ENCODE results near the gene HPS4. TPM values are rescaled to one million over a fixed set of nuclear protein-coding genes. Genes with fewer than 3 reads are reported as not detected.

The HPS4 gene
- polyA plus RNA-seq, 1 of the 3 experiments (the other 2 are of a cell fraction) = 22.5 TPM

DNA sequence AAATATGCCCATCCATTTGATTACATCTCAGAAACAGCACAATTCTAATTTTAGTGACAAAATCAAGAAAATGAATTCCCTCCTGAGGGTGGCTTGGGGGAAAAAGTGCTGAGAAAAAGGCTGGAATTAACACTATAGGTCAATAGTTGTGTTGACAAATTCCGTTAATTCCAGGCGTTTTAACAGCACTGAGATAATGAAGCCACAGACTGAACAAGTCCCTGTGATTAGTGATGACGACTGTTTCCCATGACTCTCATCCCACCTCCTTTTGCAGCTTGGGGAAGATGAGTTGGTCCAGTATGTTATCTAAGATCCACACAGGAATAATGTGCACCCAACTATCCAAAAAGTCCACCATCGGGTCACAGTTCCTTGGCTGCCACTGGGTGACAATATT lies 12.9 kb upstream of the HPS4 start (continued):
- TF ChIP-seq, protein P1, sequence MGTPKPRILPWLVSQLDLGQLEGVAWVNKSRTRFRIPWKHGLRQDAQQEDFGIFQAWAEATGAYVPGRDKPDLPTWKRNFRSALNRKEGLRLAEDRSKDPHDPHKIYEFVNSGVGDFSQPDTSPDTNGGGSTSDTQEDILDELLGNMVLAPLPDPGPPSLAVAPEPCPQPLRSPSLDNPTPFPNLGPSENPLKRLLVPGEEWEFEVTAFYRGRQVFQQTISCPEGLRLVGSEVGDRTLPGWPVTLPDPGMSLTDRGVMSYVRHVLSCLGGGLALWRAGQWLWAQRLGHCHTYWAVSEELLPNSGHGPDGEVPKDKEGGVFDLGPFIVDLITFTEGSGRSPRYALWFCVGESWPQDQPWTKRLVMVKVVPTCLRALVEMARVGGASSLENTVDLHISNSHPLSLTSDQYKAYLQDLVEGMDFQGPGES (IDR thresholded peaks at IDR 0.05; ENCODE audit: low read depth, low read length) = no peak
- no peak for TF ChIP-seq SIN3A (IDR thresholded peaks at IDR 0.05; ENCODE audit: borderline replicate concordance, low read depth, low read length)

DNA sequence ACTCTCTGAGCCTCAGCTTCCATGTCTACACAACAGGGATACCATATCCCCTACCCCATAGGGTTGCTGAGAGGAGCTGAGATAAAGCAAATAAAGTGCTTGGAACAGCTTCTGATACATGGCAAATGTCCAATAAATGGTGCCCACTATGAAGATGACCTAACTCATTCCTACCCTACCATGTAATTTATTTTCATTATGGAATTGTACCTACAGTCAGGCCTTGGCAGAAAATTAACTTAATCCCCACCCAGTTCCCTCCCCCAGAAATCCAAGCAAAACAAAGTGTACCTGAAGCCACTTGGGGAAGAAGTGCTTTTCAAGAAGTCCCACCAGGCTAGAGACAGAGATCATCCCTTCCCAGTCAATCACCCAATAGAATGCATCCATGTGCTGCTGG lies 10.9 kb upstream of the HPS4 start:
- Histone ChIP-seq H3K27ac (ENCODE audit: low read depth in 2 of 2, low read length in 1 of 2) (no peak overlapping the region), H3K4me3 (ENCODE audit: low read depth in 2 of 2, low read length in 1 of 2) (no peak overlapping the region), H3K4me1 (ENCODE audit: control insufficient read depth in 1 of 2, insufficient read depth in 2 of 2, low read depth in 1 of 2, low read length in 1 of 2) (no peaks in the 10 kb centered on the region), H3K36me3 (replicated peaks in 1 of 2; ENCODE audit: control insufficient read depth in 1 of 2, insufficient read depth in 2 of 2, low read length in 1 of 2) (peaks cover 60 to 76% of the 10 kb centered on the region in 2 experiments), H3F3A (replicated peaks; ENCODE audit: insufficient read depth) (peaks cover 7% of the 10 kb centered on the region), H3K4me2 (no peak overlapping the region), H3K27me3 (ENCODE audit: insufficient read depth) (no peaks in the 10 kb centered on the region), H3K9me3 (no peaks in the 10 kb centered on the region), H3K79me2 (ENCODE audit: insufficient read depth) (peaks cover 4% of the 10 kb centered on the region; the same call in 1 of the 2 replicates), H2AFZ (ENCODE audit: low read depth) (no peak overlapping the region), H4K20me1 (ENCODE audit: insufficient read depth) (no peaks in the 10 kb centered on the region), H3K9me2 (no peaks in the 10 kb centered on the region), H3K9ac (no peak overlapping the region)
- POLR2A ChIA-PET = no interaction called here
- no peak for DNase-seq
- TF ChIP-seq RCOR1 (IDR thresholded peaks at IDR 0.05; ENCODE audit: low read length) = no peak
- no peak for TF ChIP-seq TCF12 (IDR thresholded peaks at IDR 0.05)
- TF ChIP-seq RAD21 (IDR thresholded peaks at IDR 0.05; ENCODE audit: low read length) = no peak
- TF ChIP-seq, protein P2, sequence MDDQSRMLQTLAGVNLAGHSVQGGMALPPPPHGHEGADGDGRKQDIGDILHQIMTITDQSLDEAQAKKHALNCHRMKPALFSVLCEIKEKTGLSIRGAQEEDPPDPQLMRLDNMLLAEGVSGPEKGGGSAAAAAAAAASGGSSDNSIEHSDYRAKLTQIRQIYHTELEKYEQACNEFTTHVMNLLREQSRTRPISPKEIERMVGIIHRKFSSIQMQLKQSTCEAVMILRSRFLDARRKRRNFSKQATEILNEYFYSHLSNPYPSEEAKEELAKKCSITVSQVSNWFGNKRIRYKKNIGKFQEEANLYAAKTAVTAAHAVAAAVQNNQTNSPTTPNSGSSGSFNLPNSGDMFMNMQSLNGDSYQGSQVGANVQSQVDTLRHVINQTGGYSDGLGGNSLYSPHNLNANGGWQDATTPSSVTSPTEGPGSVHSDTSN (IDR thresholded peaks at IDR 0.05) = no peak
- no peak for TF ChIP-seq MXI1 (IDR thresholded peaks at IDR 0.05; ENCODE audit: low read depth, low read length)
- TF ChIP-seq, protein P3, sequence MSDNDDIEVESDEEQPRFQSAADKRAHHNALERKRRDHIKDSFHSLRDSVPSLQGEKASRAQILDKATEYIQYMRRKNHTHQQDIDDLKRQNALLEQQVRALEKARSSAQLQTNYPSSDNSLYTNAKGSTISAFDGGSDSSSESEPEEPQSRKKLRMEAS (IDR thresholded peaks at IDR 0.05; ENCODE audit: low read depth) = no peak
- no peak for TF ChIP-seq NFIC (IDR thresholded peaks at IDR 0.05; ENCODE audit: borderline replicate concordance)
- no peak for TF ChIP-seq RFX5 (IDR thresholded peaks at IDR 0.05; ENCODE audit: low read length)
- no peak for TF ChIP-seq TAF1 (IDR thresholded peaks at IDR 0.05; ENCODE audit: borderline replicate concordance, low read depth, low read length)
- TF ChIP-seq, protein P4, sequence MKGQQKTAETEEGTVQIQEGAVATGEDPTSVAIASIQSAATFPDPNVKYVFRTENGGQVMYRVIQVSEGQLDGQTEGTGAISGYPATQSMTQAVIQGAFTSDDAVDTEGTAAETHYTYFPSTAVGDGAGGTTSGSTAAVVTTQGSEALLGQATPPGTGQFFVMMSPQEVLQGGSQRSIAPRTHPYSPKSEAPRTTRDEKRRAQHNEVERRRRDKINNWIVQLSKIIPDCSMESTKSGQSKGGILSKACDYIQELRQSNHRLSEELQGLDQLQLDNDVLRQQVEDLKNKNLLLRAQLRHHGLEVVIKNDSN (IDR thresholded peaks at IDR 0.05; ENCODE audit: borderline replicate concordance, low read depth) = no peak
- CTCF ChIA-PET = interaction anchor here (1.0 to 1.4 kb wide), 2 partner anchors 21 to 34 kb away, joined by 3 to 5 read pairs; no protein-coding TSS in a partner anchor

DNA sequence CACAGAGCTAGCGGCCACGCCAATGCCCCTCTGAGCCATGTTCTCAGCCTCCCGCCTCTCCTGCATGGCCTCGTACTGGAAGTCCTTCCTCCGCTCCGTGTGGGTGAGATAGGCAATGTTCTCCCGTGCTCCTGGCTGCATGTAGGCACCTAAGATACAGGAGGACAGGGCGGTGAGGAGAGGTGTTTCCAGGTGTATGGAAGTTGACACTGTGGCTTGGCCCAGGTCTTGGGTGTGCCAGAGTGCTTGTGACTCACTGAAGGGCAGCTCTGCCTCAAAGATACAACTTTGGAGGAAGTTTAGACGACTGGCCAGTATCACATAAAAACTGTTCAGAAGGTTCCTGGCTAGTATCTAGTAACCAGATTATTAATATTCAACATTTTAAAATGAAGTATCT lies 8.6 kb upstream of the HPS4 start:
- H3F3A ChIP-seq (replicated peaks; ENCODE audit: insufficient read depth) = peaks cover 7% of the 10 kb centered on the region
- H2AFZ ChIP-seq (ENCODE audit: low read depth) = no peak overlapping the region
- H3K4me2 ChIP-seq = no peak overlapping the region
- no peaks in the 10 kb centered on the region for H3K9me2 ChIP-seq
- no peak for DNase-seq
- ChIA-PET CTCF (interaction anchor here (1.0 to 2.5 kb wide), 3 partner anchors 9 to 31 kb away, joined by 3 to 12 read pairs (median 5); partner anchors contain the start of genes HPS4 and SRRD), POLR2A (interaction anchor here (0.7 to 1.5 kb wide), 3 partner anchors 8 to 175 kb away, joined by 3 to 6 read pairs (median 3); partner anchors contain the start of genes HPS4 and SRRD)
- peaks cover 4% of the 10 kb centered on the region; the same call in 1 of the 2 replicates for H3K79me2 ChIP-seq (ENCODE audit: insufficient read depth)
- H3K9ac ChIP-seq = no peak overlapping the region
- H4K20me1 ChIP-seq (ENCODE audit: insufficient read depth) = no peaks in the 10 kb centered on the region
- H3K4me1 ChIP-seq (ENCODE audit: control insufficient read depth in 1 of 2, insufficient read depth in 2 of 2, low read depth in 1 of 2, low read length in 1 of 2) = no peaks in the 10 kb centered on the region
- no peak overlapping the region for H3K27ac ChIP-seq (ENCODE audit: low read depth in 2 of 2, low read length in 1 of 2)
- no peaks in the 10 kb centered on the region for H3K9me3 ChIP-seq
- WGBS (ENCODE audit: low lambda C conversion rate) = 95% methylated on average over 9 of the region's 9 CpGs
- H3K4me3 ChIP-seq (ENCODE audit: low read depth in 2 of 2, low read length in 1 of 2) = no peak overlapping the region
- H3K27me3 ChIP-seq (ENCODE audit: insufficient read depth) = no peaks in the 10 kb centered on the region
- peaks cover 54 to 84% of the 10 kb centered on the region in 2 experiments for H3K36me3 ChIP-seq (replicated peaks in 1 of 2; ENCODE audit: control insufficient read depth in 1 of 2, insufficient read depth in 2 of 2, low read length in 1 of 2)
- TF ChIP-seq EZH2phosphoT487 (IDR thresholded peaks at IDR 0.05; ENCODE audit: borderline replicate concordance, low read depth) = no peak
- TF ChIP-seq RFX5 (IDR thresholded peaks at IDR 0.05; ENCODE audit: low read length) = no peak
- TF ChIP-seq, protein P5, sequence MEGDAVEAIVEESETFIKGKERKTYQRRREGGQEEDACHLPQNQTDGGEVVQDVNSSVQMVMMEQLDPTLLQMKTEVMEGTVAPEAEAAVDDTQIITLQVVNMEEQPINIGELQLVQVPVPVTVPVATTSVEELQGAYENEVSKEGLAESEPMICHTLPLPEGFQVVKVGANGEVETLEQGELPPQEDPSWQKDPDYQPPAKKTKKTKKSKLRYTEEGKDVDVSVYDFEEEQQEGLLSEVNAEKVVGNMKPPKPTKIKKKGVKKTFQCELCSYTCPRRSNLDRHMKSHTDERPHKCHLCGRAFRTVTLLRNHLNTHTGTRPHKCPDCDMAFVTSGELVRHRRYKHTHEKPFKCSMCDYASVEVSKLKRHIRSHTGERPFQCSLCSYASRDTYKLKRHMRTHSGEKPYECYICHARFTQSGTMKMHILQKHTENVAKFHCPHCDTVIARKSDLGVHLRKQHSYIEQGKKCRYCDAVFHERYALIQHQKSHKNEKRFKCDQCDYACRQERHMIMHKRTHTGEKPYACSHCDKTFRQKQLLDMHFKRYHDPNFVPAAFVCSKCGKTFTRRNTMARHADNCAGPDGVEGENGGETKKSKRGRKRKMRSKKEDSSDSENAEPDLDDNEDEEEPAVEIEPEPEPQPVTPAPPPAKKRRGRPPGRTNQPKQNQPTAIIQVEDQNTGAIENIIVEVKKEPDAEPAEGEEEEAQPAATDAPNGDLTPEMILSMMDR (IDR thresholded peaks at IDR 0.05) = no peak
- no peak for TF ChIP-seq TEAD4 (IDR thresholded peaks at IDR 0.05; ENCODE audit: borderline replicate concordance, insufficient read depth)
- TF ChIP-seq GABPA (IDR thresholded peaks at IDR 0.05; ENCODE audit: low read depth) = no peak
- TF ChIP-seq MXI1 (IDR thresholded peaks at IDR 0.05; ENCODE audit: low read depth, low read length) = no peak
- TF ChIP-seq, protein P4 (IDR thresholded peaks at IDR 0.05; ENCODE audit: borderline replicate concordance, low read depth) = no peak
- TF ChIP-seq EP300 (IDR thresholded peaks at IDR 0.05; ENCODE audit: borderline replicate concordance in 1 of 2, low read depth in 1 of 2, low read length in 1 of 2) = no peak

Data from SK-N-SH (cell line).